CD14-positive monocyte (primary cell): ENCODE results near the gene RNF5. TPM values are rescaled to one million over a fixed set of nuclear protein-coding genes. Genes with fewer than 3 reads are reported as not detected.

Experiments used
- DNase-seq, 3 donors: peaks; one replicate each; pipeline ENCODE4 v3.0.0-alpha.2; 2011 to 2022
- H2AFZ ChIP-seq: 2 replicates; pipeline ENCODE4 v1.6.0; 2012; ENCODE audit warnings: mild to moderate bottlenecking, low read depth, low read length, inconsistent platforms; ENCODE audit not compliant: insufficient read depth, poor library complexity, severe bottlenecking
- H3K27ac ChIP-seq, 2 donors: 1 replicate in 1 of 2; 2 replicates in 1 of 2; pipeline ENCODE4 v1.5.1; 2012 to 2013; ENCODE audit warnings: low read length in 2 of 2, control low read depth in 1 of 2, inconsistent platforms in 1 of 2, low read depth in 1 of 2, mild to moderate bottlenecking in 1 of 2
- H3K27me3 ChIP-seq, 2 donors: one replicate each; pipeline versions ENCODE4 v1.6.0 to v1.6.1; 2011 to 2013; ENCODE audit warnings: low read length in 2 of 2; ENCODE audit not compliant: control insufficient read depth in 2 of 2, insufficient read depth in 2 of 2
- H3K36me3 ChIP-seq, 2 donors: replicated peaks in 1 of 2; 1 replicate in 1 of 2; 2 replicates in 1 of 2; pipeline versions ENCODE4 v1.5.1 to v1.6.1; 2012 to 2013; ENCODE audit warnings: low read length in 2 of 2, control low read depth in 1 of 2, inconsistent platforms in 1 of 2, mild to moderate bottlenecking in 1 of 2; ENCODE audit not compliant: insufficient read depth in 2 of 2, control insufficient read depth in 1 of 2
- H3K4me1 ChIP-seq, 2 donors: 1 replicate in 1 of 2; 2 replicates in 1 of 2; pipeline versions ENCODE4 v1.5.1 to v1.6.1; 2012 to 2013; ENCODE audit warnings: low read length in 2 of 2, control low read depth in 1 of 2, inconsistent platforms in 1 of 2, mild to moderate bottlenecking in 1 of 2, moderate library complexity in 1 of 2; ENCODE audit not compliant: insufficient read depth in 2 of 2, control insufficient read depth in 1 of 2
- H3K4me2 ChIP-seq: replicated peaks from 2 replicates; pipeline ENCODE3; 2012; ENCODE audit warnings: low read length, moderate library complexity, mild to moderate bottlenecking; ENCODE audit not compliant: poor library complexity, severe bottlenecking; ENCODE audit errors: extremely low read depth
- H3K4me3 ChIP-seq, 3 experiments: fragments of 200-600 bp in 1 of 3; sonication (generic) in 1 of 3; replicated peaks in 1 of 3; 1 replicate in 2 of 3; 2 replicates in 1 of 3; pipeline ENCODE4 v1.5.1; 2011 to 2013; ENCODE audit warnings: low read length in 3 of 3, mild to moderate bottlenecking in 3 of 3, control low read depth in 2 of 3, low read depth in 2 of 3, inconsistent platforms in 1 of 3, moderate library complexity in 1 of 3
- H3K79me2 ChIP-seq: 2 replicates; pipeline ENCODE4 v1.6.0; 2012; ENCODE audit warnings: mild to moderate bottlenecking, control low read depth, inconsistent platforms, low read length, moderate library complexity; ENCODE audit not compliant: insufficient read depth
- H3K9ac ChIP-seq: 2 replicates; pipeline ENCODE4 v1.6.0; 2017; ENCODE audit warnings: low read length, mild to moderate bottlenecking; ENCODE audit not compliant: insufficient read depth, poor library complexity, severe bottlenecking
- H3K9me3 ChIP-seq, 2 donors: replicated peaks in 1 of 2; 1 replicate in 1 of 2; 2 replicates in 1 of 2; pipeline versions ENCODE4 v1.5.1 to v1.6.1; 2012 to 2013; ENCODE audit warnings: low read length in 2 of 2, control low read depth in 1 of 2; ENCODE audit not compliant: control insufficient read depth in 1 of 2, insufficient read depth in 1 of 2
- H4K20me1 ChIP-seq: 2 replicates; pipeline ENCODE4 v1.6.0; 2012; ENCODE audit warnings: mild to moderate bottlenecking, low read length, control low read depth, moderate library complexity; ENCODE audit not compliant: insufficient read depth
- H3K27ac Mint-ChIP-seq, 7 donors: one replicate each; pipeline ENCODE4 v1.8.0; 2020; ENCODE audit warnings: mild to moderate bottlenecking in 7 of 7, mixed read lengths in 7 of 7, moderate library complexity in 6 of 7, inconsistent platforms in 2 of 7
- H3K27me3 Mint-ChIP-seq, 3 donors: one replicate each; pipeline ENCODE4 v1.8.0; 2021 to 2022; ENCODE audit warnings: low read depth in 3 of 3, mild to moderate bottlenecking in 3 of 3, mixed read lengths in 3 of 3, moderate library complexity in 3 of 3, inconsistent platforms in 1 of 3
- H3K36me3 Mint-ChIP-seq, 2 donors: one replicate each; pipeline ENCODE4 v1.8.0; 2020; ENCODE audit warnings: mixed read lengths in 2 of 2, inconsistent platforms in 1 of 2, mild to moderate bottlenecking in 1 of 2
- H3K4me1 Mint-ChIP-seq: one replicate; pipeline ENCODE4 v1.8.0; 2020; ENCODE audit warnings: mild to moderate bottlenecking, mixed read lengths
- H3K4me3 Mint-ChIP-seq, 2 donors: one replicate each; pipeline ENCODE4 v1.8.0; 2020; ENCODE audit warnings: mild to moderate bottlenecking in 2 of 2, mixed read lengths in 2 of 2, moderate library complexity in 1 of 2
- H3K9me3 Mint-ChIP-seq, 7 donors: one replicate each; pipeline ENCODE4 v1.8.0; 2020 to 2022; ENCODE audit warnings: mixed read lengths in 7 of 7, mild to moderate bottlenecking in 6 of 7, moderate library complexity in 6 of 7, inconsistent platforms in 2 of 7
- WGBS: methylation state at CpG from one replicate; pipeline ENCODE4 v1.1.5; 2013; ENCODE audit warnings: missing lambda C conversion rate; ENCODE audit not compliant: insufficient coverage; 5-methylcytosine and 5-hydroxymethylcytosine counted together
- intact Hi-C, 2 donors: fragments of 100-400 bp; cut with micrococcal nuclease; formaldehyde crosslinking; loops; one replicate each; pipeline versions ENCODE4 v1.15.0 to v1.15.1; 2023
- polyA plus RNA-seq, 3 donors: library from polyadenylated mRNA; depleted of rRNA in 1 of 3; unstranded in 2 of 3; stranded (reverse) in 1 of 3; fragments of 300-500 nt in 2 of 3; fragments of >200 nt in 1 of 3; fragmentation: Illumina TruSeq in 2 of 3; gene quantifications; 1 replicate in 2 of 3; 2 replicates in 1 of 3; pipeline ENCODE4 v1.2.3, GENCODE V29; 2012 to 2021
- TF ChIP-seq, protein P1 (sequence below): fragments of 200-600 bp; IDR thresholded peaks from one replicate; pipeline ENCODE4 v1.8.0; 2022; ENCODE audit warnings: antibody characterized with exemption, mild to moderate bottlenecking

The RNF5 gene
- polyA plus RNA-seq, 3 donors: 62.2 to 108 (median 83.5) TPM

DNA sequence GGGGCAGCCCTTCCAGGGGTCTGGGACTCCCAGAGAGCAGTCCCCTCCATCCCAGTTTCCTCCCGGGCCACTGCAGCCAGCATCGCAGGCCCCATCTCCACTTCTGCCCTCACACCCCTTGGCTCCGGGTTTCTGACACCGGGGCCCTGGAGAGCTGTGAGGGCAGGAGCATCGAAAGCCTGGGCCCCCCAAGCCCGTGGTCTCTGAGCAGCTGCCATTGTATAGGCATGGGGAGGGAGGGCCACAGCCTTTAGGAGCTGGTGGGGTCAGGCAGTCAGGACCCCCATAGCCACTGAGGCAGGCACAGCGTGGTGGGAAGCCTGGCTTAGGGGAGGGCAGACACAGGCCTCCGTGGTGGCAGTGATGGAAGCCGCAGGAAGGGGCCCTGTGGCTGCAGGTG lies 24.0 kb downstream of the RNF5 start:
- intact Hi-C loops: no loop called here
- no peak for DNase-seq
- H2AFZ ChIP-seq: no peak overlapping the region
- H3K4me1 ChIP-seq: peaks cover 6 to 9% of the 10 kb centered on the region in 2 donors
- no peaks in the 10 kb centered on the region for H4K20me1 ChIP-seq
- Mint-ChIP-seq H3K9me3 (peaks cover 0 to 6% (median 0%) of the 10 kb centered on the region in 7 donors), H3K4me3 (no peak overlapping the region), H3K27me3 (peaks cover 9 to 15% (median 13%) of the 10 kb centered on the region in 3 donors), H3K27ac (no peak overlapping the region), H3K36me3 (no peaks in the 10 kb centered on the region), H3K4me1 (peaks cover 10% of the 10 kb centered on the region)
- H3K4me2 ChIP-seq: no peak overlapping the region
- H3K9me3 ChIP-seq: no peaks in the 10 kb centered on the region
- no peak overlapping the region for H3K4me3 ChIP-seq
- H3K27ac ChIP-seq: no peak overlapping the region
- no peaks in the 10 kb centered on the region for H3K36me3 ChIP-seq
- H3K9ac ChIP-seq: no peak overlapping the region
- H3K27me3 ChIP-seq: no peaks in the 10 kb centered on the region
- no peaks in the 10 kb centered on the region for H3K79me2 ChIP-seq
- TF ChIP-seq, protein P1, sequence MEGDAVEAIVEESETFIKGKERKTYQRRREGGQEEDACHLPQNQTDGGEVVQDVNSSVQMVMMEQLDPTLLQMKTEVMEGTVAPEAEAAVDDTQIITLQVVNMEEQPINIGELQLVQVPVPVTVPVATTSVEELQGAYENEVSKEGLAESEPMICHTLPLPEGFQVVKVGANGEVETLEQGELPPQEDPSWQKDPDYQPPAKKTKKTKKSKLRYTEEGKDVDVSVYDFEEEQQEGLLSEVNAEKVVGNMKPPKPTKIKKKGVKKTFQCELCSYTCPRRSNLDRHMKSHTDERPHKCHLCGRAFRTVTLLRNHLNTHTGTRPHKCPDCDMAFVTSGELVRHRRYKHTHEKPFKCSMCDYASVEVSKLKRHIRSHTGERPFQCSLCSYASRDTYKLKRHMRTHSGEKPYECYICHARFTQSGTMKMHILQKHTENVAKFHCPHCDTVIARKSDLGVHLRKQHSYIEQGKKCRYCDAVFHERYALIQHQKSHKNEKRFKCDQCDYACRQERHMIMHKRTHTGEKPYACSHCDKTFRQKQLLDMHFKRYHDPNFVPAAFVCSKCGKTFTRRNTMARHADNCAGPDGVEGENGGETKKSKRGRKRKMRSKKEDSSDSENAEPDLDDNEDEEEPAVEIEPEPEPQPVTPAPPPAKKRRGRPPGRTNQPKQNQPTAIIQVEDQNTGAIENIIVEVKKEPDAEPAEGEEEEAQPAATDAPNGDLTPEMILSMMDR: no peak
- WGBS: 100% methylated on average over 4 of the region's 9 CpGs

DNA sequence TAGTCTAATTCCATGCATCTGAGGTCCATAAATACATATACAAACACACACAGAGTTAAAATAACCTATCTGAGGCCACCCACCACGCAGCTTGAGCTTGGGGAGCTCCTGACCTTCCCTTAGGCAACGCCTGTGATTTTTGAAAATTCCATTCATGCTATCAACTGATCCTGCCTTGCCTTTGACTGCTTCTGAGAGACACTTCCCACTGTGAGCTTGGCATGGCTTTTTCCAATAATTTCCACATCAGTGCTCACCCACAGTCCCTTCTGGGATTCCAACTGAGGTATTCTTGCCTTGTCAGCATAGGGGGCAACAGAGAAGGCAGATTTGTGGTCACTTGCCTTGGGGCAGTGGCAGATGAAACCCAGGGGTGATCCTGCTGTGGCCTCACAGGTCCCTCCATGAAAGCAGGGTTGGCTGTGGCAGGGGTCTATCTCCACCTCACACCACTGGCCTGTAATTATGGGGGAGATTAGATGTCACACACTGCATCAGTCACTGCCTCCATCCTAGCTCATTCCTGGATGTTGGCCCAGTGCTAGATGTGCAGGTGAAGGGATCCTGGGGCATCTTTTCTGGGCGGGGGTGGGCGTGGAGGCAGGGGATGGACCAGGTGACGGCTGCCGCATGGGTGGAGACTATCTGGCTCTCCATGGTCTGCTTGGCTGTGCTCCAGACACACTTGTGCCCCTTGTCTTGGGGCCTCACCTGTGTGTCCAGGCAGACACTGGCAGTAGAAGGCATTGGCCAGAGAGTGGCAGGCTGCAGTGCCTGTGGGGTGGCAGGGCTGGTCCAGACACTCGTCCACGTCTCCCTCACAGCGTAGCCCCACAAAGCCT lies 25.4 kb downstream of the RNF5 start:
- WGBS: 95% methylated on average over 9 of the region's 9 CpGs
- TF ChIP-seq, protein P1: no peak
- Mint-ChIP-seq H3K27me3 (peaks cover 8 to 21% (median 16%) of the 10 kb centered on the region in 3 donors), H3K9me3 (peaks cover 0 to 6% (median 0%) of the 10 kb centered on the region in 7 donors), H3K27ac (no peak overlapping the region), H3K4me3 (no peak overlapping the region), H3K4me1 (no peaks in the 10 kb centered on the region), H3K36me3 (no peaks in the 10 kb centered on the region)
- Histone ChIP-seq H3K4me2 (no peak overlapping the region), H3K27me3 (no peaks in the 10 kb centered on the region), H3K9me3 (no peaks in the 10 kb centered on the region), H3K79me2 (no peaks in the 10 kb centered on the region), H3K9ac (no peak overlapping the region), H3K4me1 (no peaks in the 10 kb centered on the region), H3K36me3 (no peaks in the 10 kb centered on the region), H4K20me1 (no peaks in the 10 kb centered on the region), H3K4me3 (no peak overlapping the region), H2AFZ (no peak overlapping the region), H3K27ac (no peak overlapping the region)
- no peak for DNase-seq
- intact Hi-C loops: no loop called here
